T-helper 2 cell treated with Interferon-gamma antibody and Interleukin-4, amounts not matched to agents 5 μg/mL and 100 μg/mL, for 36 hours (primary cell): Measurements from ENCODE around the gene AOPEP.
A peak's percentile ranks its signal among the peaks of the same experiment; 100 is the strongest.
"Not testable (repeated sequence)": the region's sequence is repeated elsewhere in the genome, so short reads cannot be mapped to it uniquely, and the experiment has no call there.

Experiments
- DNase-seq: peaks from one replicate; pipeline ENCODE4 v3.0.0; 2021; ENCODE audit warnings: low spot score
- H3K27ac Mint-ChIP-seq: one replicate; pipeline ENCODE4 v1.8.0; 2021; ENCODE audit warnings: mild to moderate bottlenecking, mixed read lengths
- H3K27me3 Mint-ChIP-seq: one replicate; pipeline ENCODE4 v1.8.0; 2021; ENCODE audit warnings: low read depth, mixed read lengths
- H3K36me3 Mint-ChIP-seq: one replicate; pipeline ENCODE4 v1.8.0; 2021; ENCODE audit warnings: low read depth, mixed read lengths
- H3K4me1 Mint-ChIP-seq: one replicate; pipeline ENCODE4 v1.8.0; 2021; ENCODE audit warnings: low read depth, mixed read lengths
- H3K4me3 Mint-ChIP-seq: one replicate; pipeline ENCODE4 v1.8.0; 2022; ENCODE audit warnings: mild to moderate bottlenecking, moderate library complexity, mixed read lengths
- H3K9me3 Mint-ChIP-seq: one replicate; pipeline ENCODE4 v1.8.0; 2021; ENCODE audit warnings: mixed read lengths

AOPEP gene

GRCh38 chr9:94868464-94868863 is 142.0 kb downstream of the AOPEP start:
- Mint-ChIP-seq H3K36me3 (no peaks in the 10 kb centered on the region), H3K9me3 (no peaks in the 10 kb centered on the region), H3K27ac (no peak overlapping the region), H3K4me1 (peaks cover 27% of the 10 kb centered on the region), H3K27me3 (peaks cover 66% of the 10 kb centered on the region), H3K4me3 (no peak overlapping the region)
- DNase-seq: no peak

GRCh38 chr9:94869415-94869843 is 142.9 kb downstream of the AOPEP start:
- Mint-ChIP-seq H3K27me3 (peaks cover 61% of the 10 kb centered on the region), H3K36me3 (no peaks in the 10 kb centered on the region), H3K27ac (no peak overlapping the region), H3K4me3 (no peak overlapping the region), H3K9me3 (no peaks in the 10 kb centered on the region), H3K4me1 (peaks cover 23% of the 10 kb centered on the region)
- peak; percentile 50 for DNase-seq

- H3K4me1 Mint-ChIP-seq: peaks cover 23% of the 10 kb centered on the region
- H3K27ac Mint-ChIP-seq: peak overlapping the region; percentile 75
- no peak for DNase-seq
- no peaks in the 10 kb centered on the region for H3K9me3 Mint-ChIP-seq
- no peak overlapping the region for H3K4me3 Mint-ChIP-seq
- H3K27me3 Mint-ChIP-seq: peaks cover 56% of the 10 kb centered on the region
- no peaks in the 10 kb centered on the region for H3K36me3 Mint-ChIP-seq
These were observed 143.9 kb downstream of the AOPEP start for GRCh38 chr9:94870465-94870792.

GRCh38 chr9:94870793-94871558 is 144.5 kb downstream of the AOPEP start:
- H3K4me1 Mint-ChIP-seq: peaks cover 26% of the 10 kb centered on the region

GRCh38 chr9:94872083-94872833 is 145.8 kb downstream of the AOPEP start:
- peaks cover 57% of the 10 kb centered on the region for H3K27me3 Mint-ChIP-seq
- peaks cover 26% of the 10 kb centered on the region for H3K4me1 Mint-ChIP-seq
- H3K9me3 Mint-ChIP-seq: peaks cover 5% of the 10 kb centered on the region
- H3K27ac Mint-ChIP-seq: no peak overlapping the region
- H3K4me3 Mint-ChIP-seq: no peak overlapping the region
- DNase-seq: no peak
- H3K36me3 Mint-ChIP-seq: no peaks in the 10 kb centered on the region

More at GRCh38 chr9:94870793-94871558, 144.5 kb downstream of the AOPEP start:
- Mint-ChIP-seq H3K27ac (peak overlapping the region; percentile 75), H3K36me3 (no peaks in the 10 kb centered on the region), H3K9me3 (peaks cover 5% of the 10 kb centered on the region), H3K4me3 (peak overlapping the region; percentile 74), H3K27me3 (peaks cover 56% of the 10 kb centered on the region)
- DNase-seq: peak; percentile 71

- Mint-ChIP-seq H3K9me3 (peaks cover 9% of the 10 kb centered on the region), H3K4me3 (no peak overlapping the region), H3K36me3 (no peaks in the 10 kb centered on the region), H3K4me1 (peaks cover 26% of the 10 kb centered on the region), H3K27me3 (peaks cover 56% of the 10 kb centered on the region), H3K27ac (no peak overlapping the region)
- DNase-seq: no peak
These were observed 146.5 kb downstream of the AOPEP start for GRCh38 chr9:94872891-94873511.

GRCh38 chr9:94874316-94874715 is 147.8 kb downstream of the AOPEP start:
- Mint-ChIP-seq H3K4me1 (peaks cover 36% of the 10 kb centered on the region), H3K4me3 (no peak overlapping the region), H3K27me3 (peaks cover 54% of the 10 kb centered on the region), H3K36me3 (no peaks in the 10 kb centered on the region), H3K9me3 (peaks cover 9% of the 10 kb centered on the region), H3K27ac (no peak overlapping the region)
- DNase-seq: no peak

- H3K4me3 Mint-ChIP-seq: no peak overlapping the region
- peaks cover 53% of the 10 kb centered on the region for H3K27me3 Mint-ChIP-seq
- DNase-seq: no peak
- H3K36me3 Mint-ChIP-seq: no peaks in the 10 kb centered on the region
- peaks cover 32% of the 10 kb centered on the region for H3K4me1 Mint-ChIP-seq
- H3K27ac Mint-ChIP-seq: no peak overlapping the region
- H3K9me3 Mint-ChIP-seq: peaks cover 9% of the 10 kb centered on the region
These were observed 149.0 kb downstream of the AOPEP start for GRCh38 chr9:94875300-94876020.

- Mint-ChIP-seq H3K4me1 (peaks cover 14% of the 10 kb centered on the region), H3K4me3 (peak overlapping the region; percentile 40), H3K27me3 (peaks cover 48% of the 10 kb centered on the region)
- H3K27ac Mint-ChIP-seq, H3K9me3 Mint-ChIP-seq, H3K36me3 Mint-ChIP-seq: not testable (repeated sequence)
- DNase-seq: peak; percentile 64
These were observed 152.3 kb downstream of the AOPEP start for GRCh38 chr9:94878804-94879203.

- H3K4me1 Mint-ChIP-seq: peaks cover 14% of the 10 kb centered on the region
- DNase-seq: no peak
- peak overlapping the region; percentile 40 for H3K4me3 Mint-ChIP-seq
These were observed 152.7 kb downstream of the AOPEP start for GRCh38 chr9:94879230-94879629.

GRCh38 chr9:94881023-94881422 is 154.5 kb downstream of the AOPEP start:
- peaks cover 40% of the 10 kb centered on the region for H3K27me3 Mint-ChIP-seq
- DNase-seq: no peak

More at GRCh38 chr9:94879230-94879629, 152.7 kb downstream of the AOPEP start:
- Mint-ChIP-seq H3K36me3 (no peaks in the 10 kb centered on the region), H3K9me3 (peaks cover 9% of the 10 kb centered on the region), H3K27ac (no peak overlapping the region), H3K27me3 (peaks cover 48% of the 10 kb centered on the region)

GRCh38 chr9:94881454-94881853 is 155.0 kb downstream of the AOPEP start:
- no peak overlapping the region for H3K4me3 Mint-ChIP-seq
- H3K27ac Mint-ChIP-seq: no peak overlapping the region
- peaks cover 12% of the 10 kb centered on the region for H3K4me1 Mint-ChIP-seq
- H3K36me3 Mint-ChIP-seq: no peaks in the 10 kb centered on the region
- peaks cover 3% of the 10 kb centered on the region for H3K9me3 Mint-ChIP-seq
- no peak for DNase-seq
- H3K27me3 Mint-ChIP-seq: peaks cover 37% of the 10 kb centered on the region

More at GRCh38 chr9:94881023-94881422, 154.5 kb downstream of the AOPEP start:
- Mint-ChIP-seq H3K4me1 (peaks cover 12% of the 10 kb centered on the region), H3K4me3 (no peak overlapping the region), H3K36me3 (no peaks in the 10 kb centered on the region), H3K9me3 (peaks cover 4% of the 10 kb centered on the region), H3K27ac (no peak overlapping the region)

- Mint-ChIP-seq H3K4me3 (no peak overlapping the region), H3K9me3 (peaks cover 3% of the 10 kb centered on the region), H3K4me1 (peaks cover 12% of the 10 kb centered on the region), H3K27me3 (peaks cover 33% of the 10 kb centered on the region), H3K27ac (no peak overlapping the region), H3K36me3 (no peaks in the 10 kb centered on the region)
- no peak for DNase-seq
These were observed 155.4 kb downstream of the AOPEP start for GRCh38 chr9:94881940-94882339.
